ENCODE measurements around the gene RSPO1.

DNA sequence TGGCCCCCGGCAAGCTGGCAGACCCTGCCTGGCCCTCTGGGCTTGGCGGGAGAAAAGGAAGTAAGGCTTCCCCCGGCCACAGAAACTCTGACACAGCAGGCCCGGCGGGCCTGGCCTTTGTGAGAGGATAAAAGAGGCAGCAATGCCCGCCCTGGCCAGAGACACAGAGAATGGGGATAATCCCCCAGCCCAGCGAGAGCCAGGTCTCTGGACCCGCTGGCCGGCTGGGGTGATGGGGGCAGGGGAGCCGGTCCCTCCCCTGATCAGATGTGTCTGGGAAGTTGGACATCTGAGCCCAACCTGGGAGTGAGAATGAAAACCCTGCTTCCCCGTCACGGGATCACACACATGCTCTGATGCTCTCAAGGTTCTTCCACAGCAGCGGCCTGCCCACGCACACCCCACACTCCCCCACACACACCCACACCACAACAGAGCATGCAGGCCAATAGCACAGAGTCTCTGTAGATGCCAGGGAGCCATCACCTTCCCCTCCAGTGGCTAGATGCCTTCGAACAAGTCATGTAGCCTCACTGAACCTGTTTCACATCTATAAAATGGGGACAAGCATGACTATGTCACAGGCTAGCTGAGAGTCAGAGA, 4.2 kb downstream of the RSPO1 start:
- TF ChIP-seq ZNF70 (CRISPR knock-in tag; IDR thresholded peaks at IDR 0.05) (no peak), SNAI2 (CRISPR knock-in tag; IDR thresholded peaks at IDR 0.05) (no peak), ZFP3 (CRISPR knock-in tag; IDR thresholded peaks at IDR 0.05) (no peak), PPARA (CRISPR knock-in tag; IDR thresholded peaks at IDR 0.05; ENCODE audit: borderline replicate concordance) (no peak), ARNTL (CRISPR knock-in tag; IDR thresholded peaks at IDR 0.05; ENCODE audit: borderline replicate concordance, low read depth) (no peak)

All from SK-N-SH treated with all-trans-retinoic acid at 6 μM for 48 hours (cell line).